GM12878 (cell line): ENCODE results near the gene ARL5A. TPM values are rescaled to one million over a fixed set of nuclear protein-coding genes. Genes with fewer than 3 reads are reported as not detected.
A peak's percentile ranks its signal among the peaks of the same experiment; 100 is the strongest.

ENCODE experiments used
- CBX5 ChIP-seq: sonication (generic); IDR thresholded peaks from 2 replicates; pipeline ENCODE4 v1.6.1; 2016; ENCODE audit warnings: low read depth, moderate library complexity, mild to moderate bottlenecking, inconsistent platforms
- CHD2 ChIP-seq: IDR thresholded peaks from 2 replicates; pipeline ENCODE4 v1.6.1; 2011; ENCODE audit warnings: low read depth, low read length, improper control_type of control experiment, borderline replicate concordance
- EGR1 ChIP-seq, 2 experiments: IDR thresholded peaks; 1 replicate in 1 of 2; 2 replicates in 1 of 2; pipeline ENCODE4 v1.6.1; 2011 to 2012; ENCODE audit warnings: low read depth in 2 of 2, low read length in 2 of 2, borderline replicate concordance in 1 of 2, mild to moderate bottlenecking in 1 of 2, moderate library complexity in 1 of 2
- ETV6 ChIP-seq, 2 experiments: fragments of 450-650 bp in 1 of 2; IDR thresholded peaks in 1 of 2; conservative IDR thresholded peaks in 1 of 2; 2 replicates each; pipeline ENCODE4 v1.6.1; 2014; ENCODE audit warnings: antibody characterized with exemption in 1 of 2, borderline replicate concordance in 1 of 2, low read depth in 1 of 2, mild to moderate bottlenecking in 1 of 2, moderate library complexity in 1 of 2
- IRF3 ChIP-seq: fragments of 450-650 bp; IDR thresholded peaks from 2 replicates; pipeline ENCODE4 v1.6.1; 2014; ENCODE audit warnings: mild to moderate bottlenecking
- IRF4 ChIP-seq: IDR thresholded peaks from 2 replicates; pipeline ENCODE4 v1.6.1; 2011; ENCODE audit warnings: low read depth, low read length
- KDM1A ChIP-seq: fragments of 200-600 bp; sonication (generic); IDR thresholded peaks from 2 replicates; pipeline ENCODE4 v1.6.1; 2016; ENCODE audit warnings: borderline replicate concordance
- MXI1 ChIP-seq: fragments of 150-350 bp; IDR thresholded peaks from 2 replicates; pipeline ENCODE4 v1.6.1; 2011; ENCODE audit warnings: low read depth, mild to moderate bottlenecking, inconsistent platforms, low read length, improper control_type of control experiment
- NFXL1 ChIP-seq: fragments of 450-650 bp; IDR thresholded peaks from 2 replicates; pipeline ENCODE4 v1.6.1; 2017; ENCODE audit warnings: antibody characterized with exemption, mild to moderate bottlenecking, borderline replicate concordance
- RELB ChIP-seq: fragments of 450-650 bp; IDR thresholded peaks from 2 replicates; pipeline ENCODE4 v1.6.1; 2017; ENCODE audit warnings: low read depth, mild to moderate bottlenecking, moderate library complexity
- SMC3 ChIP-seq: IDR thresholded peaks from 2 replicates; pipeline ENCODE4 v1.6.1; 2011; ENCODE audit warnings: low read length, improper control_type of control experiment, borderline replicate concordance
- SREBF1 ChIP-seq: IDR thresholded peaks from 2 replicates; pipeline ENCODE4 v1.6.1; 2012; ENCODE audit warnings: mild to moderate bottlenecking, low read length
- TARDBP ChIP-seq: IDR thresholded peaks from 2 replicates; pipeline ENCODE4 v1.6.1; 2016; ENCODE audit warnings: borderline replicate concordance
- TCF7 ChIP-seq: IDR thresholded peaks from 2 replicates; pipeline ENCODE4 v1.6.1; 2014; ENCODE audit warnings: antibody characterized with exemption, borderline replicate concordance
- WRNIP1 ChIP-seq: IDR thresholded peaks from 2 replicates; pipeline ENCODE4 v1.6.1; 2011; ENCODE audit warnings: low read depth, low read length, improper control_type of control experiment, borderline replicate concordance
- YBX1 ChIP-seq: fragments of 450-650 bp; IDR thresholded peaks from 2 replicates; pipeline ENCODE4 v1.6.1; 2016; ENCODE audit warnings: antibody characterized with exemption
- ZNF217 ChIP-seq: fragments of 450-650 bp; IDR thresholded peaks from 2 replicates; pipeline ENCODE4 v1.6.1; 2017; ENCODE audit warnings: antibody characterized with exemption, mild to moderate bottlenecking
- ZNF24 ChIP-seq: fragments of 450-650 bp; IDR thresholded peaks from 2 replicates; pipeline ENCODE4 v1.6.1; 2017; ENCODE audit warnings: antibody characterized with exemption, mild to moderate bottlenecking
- ZNF274 ChIP-seq: IDR thresholded peaks from one replicate; pipeline ENCODE4 v1.8.0; 2011; ENCODE audit not compliant: insufficient read length, insufficient read depth
- ZNF592 ChIP-seq: fragments of 450-650 bp; IDR thresholded peaks from 2 replicates; pipeline ENCODE4 v1.6.1; 2017; ENCODE audit warnings: mild to moderate bottlenecking, moderate library complexity
- polyA plus RNA-seq, 11 experiments: library from polyadenylated mRNA; depleted of rRNA in 4 of 11; unstranded in 6 of 11; stranded (reverse) in 5 of 11; fragments of >200 nt; fragmentation: Nextera tagmentation in 4 of 11; fragmentation: Illumina TruSeq in 1 of 11; extraction: Ambion mirVana in 4 of 11; extraction: Trizol in 1 of 11; gene quantifications; 1 replicate in 1 of 11; 2 replicates in 10 of 11; pipeline versions ENCODE4 v1.2.1 to v1.2.3, GENCODE V29; 2011 to 2016; ENCODE audit warnings: inconsistent platforms in 2 of 11, missing spikeins in 2 of 11, low read depth in 1 of 11
- total RNA-seq, 4 experiments: library from RNA; depleted of rRNA in 3 of 4; stranded (reverse); fragments of >200 nt in 3 of 4; fragmentation: Illumina TruSeq in 1 of 4; extraction: Trizol in 1 of 4; gene quantifications; 2 replicates each; pipeline versions ENCODE4 v1.2.1 to v1.2.3, GENCODE V29; 2013 to 2021

ARL5A gene
- total and polyA plus RNA-seq, 10 of the 15 experiments (the other 5 are each of a cell fraction or from before 2014, with no cell fraction given), result 9.4 to 52.9 (median 32.0) TPM

GRCh38 chr2:151771599-151772358, 56.4 kb downstream of the ARL5A start (continued):
- TF ChIP-seq RELB, result peak; percentile 85
- no peak for TF ChIP-seq NFXL1
- TF ChIP-seq ZNF274, result no peak
- 0 out of 4 replicates have a peak, but pooled peaks of 1 of the 2 experiments have one; percentile 14 for TF ChIP-seq ETV6 (conservative IDR thresholded peaks at IDR 0.05 in 1 of 2, IDR thresholded peaks at IDR 0.05 in 1 of 2; ENCODE audit: borderline replicate concordance in 1 of 2, low read depth in 1 of 2)
- no peak for TF ChIP-seq WRNIP1
- peak; percentile 94; the same call in 1 of the 2 replicates for TF ChIP-seq ZNF217
- TF ChIP-seq KDM1A, result no peak
- TF ChIP-seq ZNF24, result no peak
- TF ChIP-seq MXI1, result peak; percentile 50; the same call in 1 of the 2 replicates
- no peak for TF ChIP-seq SMC3
- peak; percentile 93 for TF ChIP-seq IRF4
- TF ChIP-seq ZNF592, result no peak
- no peak for TF ChIP-seq EGR1 (IDR thresholded peaks at IDR 0.05; ENCODE audit: borderline replicate concordance in 1 of 2, low read depth in 2 of 2, low read length in 2 of 2)
- TF ChIP-seq CHD2, result peak; percentile 62; the same call in 1 of the 2 replicates
- TF ChIP-seq YBX1, result no peak
- TF ChIP-seq TARDBP, result no peak
- no peak for TF ChIP-seq IRF3
- peak; percentile 58; the same call in 1 of the 2 replicates for TF ChIP-seq TCF7
- no peak for TF ChIP-seq SREBF1
- TF ChIP-seq CBX5, result no peak
